Measurements from ENCODE around the gene DIP2A. TPM values are rescaled to one million over a fixed set of nuclear protein-coding genes. Genes with fewer than 3 reads are reported as not detected.

Gene DIP2A
- total and polyA plus RNA-seq, 3 donors from 2014 or later = 42.5 to 104 (median 94.3) TPM

DNA sequence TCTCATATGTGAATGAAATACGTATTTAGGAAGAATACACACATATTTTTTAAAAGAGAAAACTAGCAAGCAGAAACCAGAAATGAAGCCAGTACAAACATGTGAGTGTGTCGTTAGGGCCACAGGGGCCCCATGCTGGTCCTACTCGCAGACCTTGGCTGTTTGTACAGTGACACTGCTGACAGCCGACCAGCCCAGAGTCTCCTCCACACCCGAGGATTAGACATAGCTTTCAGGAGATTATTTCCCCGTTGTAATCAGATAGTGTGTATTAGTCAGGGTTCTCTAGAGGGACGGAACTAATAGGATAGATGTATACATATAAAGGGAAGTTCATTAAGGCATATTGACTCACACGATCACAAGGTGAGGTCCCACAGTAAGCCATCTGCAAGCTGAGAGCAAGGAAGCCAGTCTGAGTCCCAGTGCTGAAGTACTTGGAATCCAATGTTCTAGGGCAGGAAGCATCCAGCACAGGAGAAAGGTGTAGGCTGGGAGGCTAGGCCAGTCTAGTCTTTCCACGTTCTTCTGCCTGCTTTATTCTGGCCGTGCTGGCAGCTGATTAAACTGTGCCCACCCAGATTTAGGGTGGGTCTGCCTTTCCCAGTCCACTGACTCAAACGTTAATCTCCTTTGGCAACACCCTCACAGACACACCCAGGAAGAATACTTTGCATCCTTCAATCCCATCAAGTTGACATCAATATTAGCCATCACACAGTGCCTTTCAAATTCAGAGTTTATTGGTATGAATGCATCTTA lies 51.2 kb downstream of the DIP2A start:
- Histone ChIP-seq H3K9me3 (no peaks in the 10 kb centered on the region), H3K4me3 (no peak overlapping the region), H3K36me3 (ENCODE audit: low read depth, missing control alignments) (no peaks in the 10 kb centered on the region), H3K27me3 (no peaks in the 10 kb centered on the region), H3K4me1 (peaks cover 1% of the 10 kb centered on the region), H3K27ac (no peak overlapping the region)
- DNase-seq = no peak
- TF ChIP-seq CTCF (IDR thresholded peaks at IDR 0.05) (no peak), POLR2A (IDR thresholded peaks at IDR 0.05) (no peak)
- intact Hi-C loops (cut with DNase I; ENCODE audit: low total_unique reads) = no loop called here
- 64 to 72% methylated on average over 11 of the region's 11 CpGs for WGBS, 2 donors

- H3K4me3 ChIP-seq = no peak overlapping the region
- H3K9me3 ChIP-seq = no peaks in the 10 kb centered on the region
- intact Hi-C loops (cut with DNase I; ENCODE audit: low total_unique reads) = no loop called here
- 34 to 38% methylated on average over 2 of the region's 2 CpGs for WGBS, 2 donors
- H3K27ac ChIP-seq = no peak overlapping the region
- DNase-seq = peak; percentile 65
- TF ChIP-seq POLR2A (IDR thresholded peaks at IDR 0.05) (no peak), CTCF (IDR thresholded peaks at IDR 0.05) (no peak)
- H3K27me3 ChIP-seq = no peaks in the 10 kb centered on the region
- H3K36me3 ChIP-seq (ENCODE audit: low read depth, missing control alignments) = no peaks in the 10 kb centered on the region
- H3K4me1 ChIP-seq = peaks cover 6% of the 10 kb centered on the region
Observed at GRCh38 chr21:46515109-46515508, 56.4 kb downstream of the DIP2A start.

- Histone ChIP-seq H3K9me3 (no peaks in the 10 kb centered on the region), H3K4me3 (no peak overlapping the region), H3K36me3 (ENCODE audit: low read depth, missing control alignments) (no peaks in the 10 kb centered on the region), H3K27ac (no peak overlapping the region), H3K4me1 (peaks cover 6% of the 10 kb centered on the region), H3K27me3 (no peaks in the 10 kb centered on the region)
- no peak for TF ChIP-seq CTCF (IDR thresholded peaks at IDR 0.05)
- intact Hi-C loops (cut with DNase I; ENCODE audit: low total_unique reads) = no loop called here
- WGBS, 2 donors = 91 to 100% methylated on average over 2 of the region's 2 CpGs
- DNase-seq = no peak
Observed at GRCh38 chr21:46516068-46516467, 57.4 kb downstream of the DIP2A start.

- DNase-seq = no peak
Observed at GRCh38 chr21:46517361-46517760, 58.7 kb downstream of the DIP2A start.

More at GRCh38 chr21:46517361-46517760, 58.7 kb downstream of the DIP2A start:
- Histone ChIP-seq H3K27me3 (no peaks in the 10 kb centered on the region), H3K36me3 (ENCODE audit: low read depth, missing control alignments) (no peaks in the 10 kb centered on the region), H3K27ac (no peak overlapping the region), H3K4me3 (no peak overlapping the region), H3K4me1 (peaks cover 6% of the 10 kb centered on the region), H3K9me3 (no peaks in the 10 kb centered on the region)
- WGBS, 2 donors = 90 to 93% methylated on average over 6 of the region's 6 CpGs
- intact Hi-C loops (cut with DNase I; ENCODE audit: low total_unique reads) = no loop called here
- TF ChIP-seq POLR2A (IDR thresholded peaks at IDR 0.05) (no peak), CTCF (IDR thresholded peaks at IDR 0.05) (no peak)
